CD4-positive, alpha-beta T cell treated with Interferon alpha-2 for 1 hour (primary cell): Measurements from ENCODE around the gene CTNND1.
"Not testable (repeated sequence)": the region's sequence is repeated elsewhere in the genome, so short reads cannot be mapped to it uniquely, and the experiment has no call there.

Source experiments
- DNase-seq, 2 donors: peaks; one replicate each; pipeline ENCODE4 v3.0.0-alpha.2; 2020 to 2022

Gene CTNND1

GRCh38 chr11:57793351-57794115, 31.9 kb downstream of the CTNND1 start:
- DNase-seq = no peak

- peak in 1 of 2 donors; percentile 3 for DNase-seq
Observed at GRCh38 chr11:57798905-57799559, 37.4 kb downstream of the CTNND1 start.

GRCh38 chr11:57800444-57801182, 39.0 kb downstream of the CTNND1 start:
- DNase-seq = peak in 1 of 2 donors; percentile 74

GRCh38 chr11:57801183-57801485, 39.5 kb downstream of the CTNND1 start:
- no peak for DNase-seq

GRCh38 chr11:57802411-57802810, 40.8 kb downstream of the CTNND1 start:
- DNase-seq = no peak

GRCh38 chr11:57804466-57804865, 42.9 kb downstream of the CTNND1 start:
- DNase-seq = no peak

GRCh38 chr11:57805780-57806179, 44.2 kb downstream of the CTNND1 start:
- DNase-seq = no peak

GRCh38 chr11:57812634-57813033, 51.0 kb downstream of the CTNND1 start:
- no peak for DNase-seq

- DNase-seq = no peak
Observed at GRCh38 chr11:57815476-57815875, 53.9 kb downstream of the CTNND1 start.

- no peak for DNase-seq
Observed at GRCh38 chr11:57815877-57816276, 54.3 kb downstream of the CTNND1 start.

- no peak for DNase-seq
Observed at GRCh38 chr11:57818812-57819211, 57.2 kb downstream of the CTNND1 start.

- no peak for DNase-seq
Observed at GRCh38 chr11:57819252-57819979, 57.8 kb downstream of the CTNND1 start.

- no peak for DNase-seq
Observed at GRCh38 chr11:57823859-57824258, 62.3 kb downstream of the CTNND1 start.

GRCh38 chr11:57834852-57835251, 73.2 kb downstream of the CTNND1 start:
- DNase-seq = no peak

GRCh38 chr11:57838609-57839008, 77.0 kb downstream of the CTNND1 start:
- DNase-seq = not testable (repeated sequence)

GRCh38 chr11:57842873-57843272, 81.3 kb downstream of the CTNND1 start:
- no peak for DNase-seq

- no peak for DNase-seq
Observed at GRCh38 chr11:57867966-57868365, 106.4 kb downstream of the CTNND1 start.

- DNase-seq = no peak
Observed at GRCh38 chr11:57868491-57868890, 106.9 kb downstream of the CTNND1 start.
